CD4-positive, alpha-beta T cell treated with Interferon alpha-2 for 1 hour (primary cell): ENCODE measurements around the gene ZNF519.
"Not testable (repeated sequence)": the region's sequence is repeated elsewhere in the genome, so short reads cannot be mapped to it uniquely, and the experiment has no call there.

ENCODE experiments used
- DNase-seq, 2 donors: peaks; one replicate each; pipeline ENCODE4 v3.0.0-alpha.2; 2020 to 2022

ZNF519 gene

GRCh38 chr18:14146771-14147170, 14.5 kb upstream of the ZNF519 start:
- DNase-seq: not testable (repeated sequence)

GRCh38 chr18:14145581-14146338, 13.5 kb upstream of the ZNF519 start:
- not testable (repeated sequence) for DNase-seq

- not testable (repeated sequence) for DNase-seq
Measured at GRCh38 chr18:14145021-14145420, 12.8 kb upstream of the ZNF519 start.

- no peak for DNase-seq
Measured at GRCh38 chr18:14144628-14144895, 12.3 kb upstream of the ZNF519 start.

GRCh38 chr18:14143871-14144627, 11.8 kb upstream of the ZNF519 start:
- DNase-seq: not testable (repeated sequence)

GRCh38 chr18:14143396-14143795, 11.2 kb upstream of the ZNF519 start:
- DNase-seq: not testable (repeated sequence)

GRCh38 chr18:14142177-14142576, 9.9 kb upstream of the ZNF519 start:
- not testable (repeated sequence) for DNase-seq

- DNase-seq: not testable (repeated sequence)
Measured at GRCh38 chr18:14139583-14139982, 7.3 kb upstream of the ZNF519 start.

- DNase-seq: not testable (repeated sequence)
Measured at GRCh38 chr18:14137971-14138370, 5.7 kb upstream of the ZNF519 start.

GRCh38 chr18:14131696-14132270, 452 bp downstream of the ZNF519 start:
- DNase-seq: peak in 1 of 2 donors; percentile 3

- DNase-seq: not testable (repeated sequence)
Measured at GRCh38 chr18:14130804-14131203, 1.4 kb downstream of the ZNF519 start.

- no peak for DNase-seq
Measured at GRCh38 chr18:14124689-14125088, 7.5 kb downstream of the ZNF519 start.

GRCh38 chr18:14122097-14122496, 10.1 kb downstream of the ZNF519 start:
- no peak for DNase-seq

- no peak for DNase-seq
Measured at GRCh38 chr18:14120926-14121325, 11.3 kb downstream of the ZNF519 start.

- DNase-seq: no peak
Measured at GRCh38 chr18:14117606-14118005, 14.6 kb downstream of the ZNF519 start.

GRCh38 chr18:14106906-14107305, 25.3 kb downstream of the ZNF519 start:
- DNase-seq: no peak

GRCh38 chr18:14104906-14105748, 27.1 kb downstream of the ZNF519 start:
- no peak for DNase-seq

- DNase-seq: no peak
Measured at GRCh38 chr18:14104201-14104600, 28.0 kb downstream of the ZNF519 start.

GRCh38 chr18:14100503-14101286, 31.5 kb downstream of the ZNF519 start:
- peak in 1 of 2 donors; percentile 23 for DNase-seq

- DNase-seq: no peak
Measured at GRCh38 chr18:14098428-14098827, 33.8 kb downstream of the ZNF519 start.

- no peak for DNase-seq
Measured at GRCh38 chr18:14097761-14098160, 34.5 kb downstream of the ZNF519 start.

- no peak for DNase-seq
Measured at GRCh38 chr18:14093307-14093915, 38.8 kb downstream of the ZNF519 start.
